GM12878 (cell line): Measurements from ENCODE around the gene ZSCAN22. TPM values are rescaled to one million over a fixed set of nuclear protein-coding genes. Genes with fewer than 3 reads are reported as not detected.
A peak's percentile ranks its signal among the peaks of the same experiment; 100 is the strongest.

Experiments used
- ATAC-seq: fragments of 200-7000 bp; cut with Tn5 transposase; 3 replicates; pipeline ENCODE4 v1.9.1; 2020; ENCODE audit warnings: mild to moderate bottlenecking, moderate library complexity
- BruUV-seq: library from RNA; stranded (reverse); fragments of 400-500 nt; replicated peaks from 2 replicates; lab custom pipeline; 2021; lab: Mats Ljungman, UMichigan
- CTCF ChIA-PET: fragments of 300-600 bp; sonication (Branson Sonifier 250); formaldehyde crosslinking; extraction: SDS; loops from one replicate; lab custom pipeline; 2021; ENCODE audit warnings: inconsistent platforms; lab: Yijun Ruan, JAX
- POLR2A ChIA-PET: fragments of 350-600 bp; formaldehyde crosslinking; extraction: SDS; loops from one replicate; lab custom pipeline; 2021; ENCODE audit warnings: inconsistent platforms; lab: Charles Lee
- RAD21 ChIA-PET: fragments of 300-600 bp; sonication (Branson Sonifier 250); formaldehyde crosslinking; loops from one replicate; lab custom pipeline; 2023; ENCODE audit warnings: antibody characterized with exemption; ENCODE audit not compliant: unreplicated experiment; lab: Charles Lee
- SMC1A ChIA-PET: fragments of 300-600 bp; sonication (Branson Sonifier 250); formaldehyde crosslinking; loops from one replicate; lab custom pipeline; 2023; ENCODE audit not compliant: unreplicated experiment, uncharacterized antibody; lab: Charles Lee
- DNase-seq: peaks from one replicate; pipeline ENCODE4 v3.0.0-alpha.2; 2011; ENCODE audit warnings: low read depth, low spot score
- FAIRE-seq: peaks from 3 replicates; lab custom pipeline; 2011; peaks lifted over from hg19 to GRCh38; lab: Jason Lieb, UNC
- H2AFZ ChIP-seq: 2 replicates; pipeline ENCODE4 v1.6.0; 2011; ENCODE audit warnings: low read depth, low read length, control low read depth; ENCODE audit not compliant: control insufficient read depth
- H3K27ac ChIP-seq: 2 replicates; pipeline ENCODE4 v1.5.1; 2011; ENCODE audit warnings: control low read depth; ENCODE audit not compliant: control insufficient read depth, insufficient read depth
- H3K27me3 ChIP-seq, 2 experiments: replicated peaks in 1 of 2; 2 replicates each; pipeline versions ENCODE4 v1.6.0 to v1.6.1; 2011; ENCODE audit warnings: low read length in 1 of 2; ENCODE audit not compliant: control insufficient read depth in 2 of 2, insufficient read depth in 2 of 2
- H3K36me3 ChIP-seq, 2 experiments: 2 replicates each; pipeline ENCODE4 v1.5.1; 2011; ENCODE audit warnings: low read length in 1 of 2; ENCODE audit not compliant: control insufficient read depth in 2 of 2, insufficient read depth in 2 of 2
- H3K4me1 ChIP-seq: 2 replicates; pipeline ENCODE4 v1.6.1; 2011; ENCODE audit warnings: mild to moderate bottlenecking, low read length, moderate library complexity, mixed read lengths; ENCODE audit not compliant: control insufficient read depth, insufficient read depth
- H3K4me2 ChIP-seq: 2 replicates; pipeline ENCODE4 v1.6.0; 2011; ENCODE audit warnings: control low read depth; ENCODE audit not compliant: control insufficient read depth, insufficient read depth
- H3K4me3 ChIP-seq: fragments of 200-600 bp; sonication (generic); 2 replicates; pipeline ENCODE4 v1.5.1; 2016
- H3K79me2 ChIP-seq: 2 replicates; pipeline ENCODE4 v1.6.0; 2011; ENCODE audit warnings: low read length; ENCODE audit not compliant: control insufficient read depth, insufficient read depth
- H3K9ac ChIP-seq: 2 replicates; pipeline ENCODE4 v1.8.0; 2011; ENCODE audit warnings: low read length, control low read depth, mixed read lengths; ENCODE audit not compliant: control insufficient read depth, insufficient read depth
- H3K9me3 ChIP-seq: replicated peaks from 3 replicates; pipeline ENCODE4 v1.5.1; 2011; ENCODE audit warnings: mild to moderate bottlenecking, low read length; ENCODE audit not compliant: control insufficient read depth, insufficient read depth
- H4K20me1 ChIP-seq: 2 replicates; pipeline ENCODE4 v1.6.0; 2011; ENCODE audit not compliant: control insufficient read depth, insufficient read depth
- CBX5 ChIP-seq: sonication (generic); IDR thresholded peaks from 2 replicates; pipeline ENCODE4 v1.6.1; 2016; ENCODE audit warnings: low read depth, moderate library complexity, mild to moderate bottlenecking, inconsistent platforms
- ELK1 ChIP-seq: IDR thresholded peaks from 2 replicates; pipeline ENCODE4 v1.6.1; 2012; ENCODE audit warnings: low read depth, low read length, improper control_type of control experiment
- PKNOX1 ChIP-seq: fragments of 450-650 bp; IDR thresholded peaks from 2 replicates; pipeline ENCODE4 v1.6.1; 2016; ENCODE audit warnings: mild to moderate bottlenecking
- SMAD1 ChIP-seq: fragments of 450-650 bp; IDR thresholded peaks from 2 replicates; pipeline ENCODE4 v1.6.1; 2018; ENCODE audit warnings: mild to moderate bottlenecking, low read depth; ENCODE audit not compliant: partially characterized antibody
- SREBF1 ChIP-seq: IDR thresholded peaks from 2 replicates; pipeline ENCODE4 v1.6.1; 2012; ENCODE audit warnings: mild to moderate bottlenecking, low read length
- WGBS: methylation state at CpG from one replicate; pipeline ENCODE4 v1.1.6; 2016; ENCODE audit warnings: low lambda C conversion rate; ENCODE audit not compliant: insufficient replicate concordance, insufficient coverage; ENCODE audit errors: missing lambda C conversion rate; 5-methylcytosine and 5-hydroxymethylcytosine counted together
- in situ Hi-C: fragments of 300-500 bp; cut with MboI; formaldehyde crosslinking; loops from 9 replicates; pipeline ENCODE4 v1.14.3; 2018; ENCODE audit warnings: mixed read lengths
- intact Hi-C: fragments of 100-400 bp; cut with micrococcal nuclease; formaldehyde crosslinking; loops from one replicate; pipeline ENCODE4 v1.14.2; 2022; ENCODE audit not compliant: unreplicated experiment
- polyA plus RNA-seq, 11 experiments: library from polyadenylated mRNA; depleted of rRNA in 4 of 11; unstranded in 6 of 11; stranded (reverse) in 5 of 11; fragments of >200 nt; fragmentation: Nextera tagmentation in 4 of 11; fragmentation: Illumina TruSeq in 1 of 11; extraction: Ambion mirVana in 4 of 11; extraction: Trizol in 1 of 11; gene quantifications; 1 replicate in 1 of 11; 2 replicates in 10 of 11; pipeline versions ENCODE4 v1.2.1 to v1.2.3, GENCODE V29; 2011 to 2016; ENCODE audit warnings: inconsistent platforms in 2 of 11, missing spikeins in 2 of 11, low read depth in 1 of 11
- total RNA-seq, 4 experiments: library from RNA; depleted of rRNA in 3 of 4; stranded (reverse); fragments of >200 nt in 3 of 4; fragmentation: Illumina TruSeq in 1 of 4; extraction: Trizol in 1 of 4; gene quantifications; 2 replicates each; pipeline versions ENCODE4 v1.2.1 to v1.2.3, GENCODE V29; 2013 to 2021

ZSCAN22 gene
- total and polyA plus RNA-seq, 10 of the 15 experiments (the other 5 are each of a cell fraction or from before 2014, with no cell fraction given) = 0.49 to 3.9 (median 2.6) TPM

DNA sequence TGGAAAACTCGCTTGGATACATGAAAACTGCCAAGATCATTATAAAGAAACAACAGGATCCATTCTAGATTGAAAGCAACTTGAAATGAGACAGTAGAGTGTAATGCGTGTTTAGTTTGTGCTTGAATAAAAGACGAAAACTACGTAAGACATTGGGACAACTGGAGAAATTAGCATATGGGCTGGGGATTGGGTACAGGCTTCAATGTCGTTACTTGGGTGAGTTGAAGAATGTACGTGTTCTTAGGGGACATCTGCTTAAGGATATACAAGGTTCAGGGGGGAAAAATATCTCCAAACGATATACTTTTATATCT is 22.1 kb upstream of the ZSCAN22 start:
- RAD21 ChIA-PET = interaction anchor here (0.8 kb wide), 1 partner anchor 17 kb away, joined by 3 read pairs; no protein-coding TSS in a partner anchor
- Histone ChIP-seq H3K4me2 (peak overlapping the region; percentile 73), H3K36me3 (peaks cover 0 to 19% of the 10 kb centered on the region in 2 experiments; a peak in 3 of 4 replicates), H3K4me1 (0 out of 2 replicates have a peak, but pooled peaks cover 3% of the 10 kb centered on the region), H3K9ac (peak overlapping the region; percentile 6; the same call in 1 of the 2 replicates), H4K20me1 (no peaks in the 10 kb centered on the region), H3K79me2 (peaks cover 24% of the 10 kb centered on the region), H3K9me3 (peaks cover 2% of the 10 kb centered on the region; the same call in 1 of the 3 replicates), H3K27me3 (no peaks in the 10 kb centered on the region), H2AFZ (peak overlapping the region; percentile 93), H3K4me3 (peak overlapping the region; percentile 63; the same call in 1 of the 2 replicates), H3K27ac (peak overlapping the region; percentile 67)
- POLR2A ChIA-PET = interaction anchor here (0.7 to 1.0 kb wide), 3 partner anchors 22 to 159 kb away, joined by 3 to 5 read pairs (median 3); partner anchors contain the start of genes ZNF544 and ZSCAN22
- no peak for TF ChIP-seq PKNOX1
- TF ChIP-seq SREBF1 = no peak
- 0 out of 2 replicates have a peak, but pooled peaks have one; percentile 9 for TF ChIP-seq CBX5
- no peak for TF ChIP-seq ELK1
- no peak for TF ChIP-seq SMAD1
- CTCF ChIA-PET = no interaction called here
- SMC1A ChIA-PET = no interaction called here
- intact Hi-C loops (loop anchor here (2.0 to 10.0 kb wide), 2 partner anchors 22 to 80 kb away; partner anchors contain the start of genes ZNF544 and ZSCAN22), in situ Hi-C loops (no loop called here)
- DNase-seq (no peak), FAIRE-seq (no peak), ATAC-seq (peak; percentile 15)
- WGBS = 25% methylated on average over 7 of the region's 7 CpGs
- BruUV-seq = no TSS peak
